Posterior cingulate gyrus (tissue), 11 donors: ENCODE results near the gene LRRC3B.
"Not testable (repeated sequence)": the region's sequence is repeated elsewhere in the genome, so short reads cannot be mapped to it uniquely, and the experiment has no call there.

Experiments used
- DNase-seq, 10 donors: peaks; one replicate each; pipeline versions ENCODE4 v3.0.0 to v3.0.0-alpha.2; 2020 to 2021; ENCODE audit warnings: mixed read lengths in 3 of 10
- intact Hi-C: fragments of 100-400 bp; cut with DNase I; formaldehyde crosslinking; loops from one replicate; pipeline ENCODE4 v1.15.1; 2023

LRRC3B gene, protein sequence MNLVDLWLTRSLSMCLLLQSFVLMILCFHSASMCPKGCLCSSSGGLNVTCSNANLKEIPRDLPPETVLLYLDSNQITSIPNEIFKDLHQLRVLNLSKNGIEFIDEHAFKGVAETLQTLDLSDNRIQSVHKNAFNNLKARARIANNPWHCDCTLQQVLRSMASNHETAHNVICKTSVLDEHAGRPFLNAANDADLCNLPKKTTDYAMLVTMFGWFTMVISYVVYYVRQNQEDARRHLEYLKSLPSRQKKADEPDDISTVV

DNA sequence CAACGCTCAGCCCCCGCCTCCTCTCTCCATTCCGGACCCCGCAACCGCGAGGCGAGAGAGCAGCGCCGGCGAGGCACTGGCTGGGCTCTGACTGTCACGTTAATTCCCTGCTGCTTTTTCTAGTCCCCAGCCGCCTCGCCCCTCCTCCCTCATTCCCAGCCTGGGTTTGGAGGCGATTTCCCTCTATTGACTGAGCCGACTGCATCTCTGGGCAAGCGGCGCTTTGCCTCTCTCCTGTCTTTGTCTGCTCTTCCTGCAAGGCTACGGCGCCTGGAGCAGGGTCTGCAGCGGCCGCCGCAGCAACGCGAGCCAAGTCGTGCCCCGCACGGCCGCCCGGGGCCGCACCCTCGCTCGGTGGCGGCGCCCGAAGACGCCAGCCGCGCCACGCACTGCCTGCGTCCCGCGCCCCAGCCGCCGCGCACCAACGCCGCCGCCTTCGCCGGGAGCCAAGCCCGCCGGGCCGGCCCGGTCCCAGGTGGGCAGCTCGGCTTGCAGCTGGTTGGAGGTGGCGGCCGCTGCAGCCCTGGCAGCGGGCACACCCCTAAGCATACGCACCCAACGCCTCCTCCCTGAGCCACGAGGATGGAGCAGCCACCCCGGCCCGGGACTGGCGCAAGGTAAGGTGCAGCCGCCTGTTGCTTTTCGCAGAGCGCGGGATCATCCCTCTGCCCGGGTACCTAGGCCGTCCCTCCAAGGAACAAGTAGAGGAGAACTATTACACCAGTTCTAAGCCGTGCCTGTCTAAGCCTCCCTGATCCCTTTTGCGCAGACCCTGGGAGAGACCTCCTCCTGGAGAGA lies at the start of gene LRRC3B:
LRRC3B (plus strand) TSS at position 152 of the 798 bp plus-strand sequence. CDS start 86,901 bp downstream, outside the sequence.
- intact Hi-C loops, result loop anchor here (5.0 kb wide), 1 partner anchor 89 kb away; no protein-coding TSS in a partner anchor
- DNase-seq, result peak in 9 of 10 donors; percentile 33 to 91 (median 52)

DNA sequence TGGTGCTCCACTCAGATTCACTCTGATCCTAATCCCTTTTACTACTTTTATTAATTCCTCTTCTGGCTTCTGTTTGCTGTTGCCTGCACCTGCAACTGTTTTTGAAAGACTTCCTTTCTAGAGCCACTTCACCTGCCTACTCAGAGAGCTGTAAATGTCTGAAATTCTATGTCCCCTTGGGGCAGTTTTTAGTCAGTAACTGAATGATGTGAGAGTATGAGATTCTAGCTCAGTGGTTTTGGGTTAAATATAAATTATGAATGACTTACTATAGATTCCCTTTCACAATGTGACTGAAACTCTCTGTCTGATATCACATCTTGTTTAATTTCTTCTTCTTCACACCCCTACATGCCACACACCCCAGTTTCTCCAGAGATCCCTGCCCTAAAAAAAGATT lies 47.8 kb upstream of the LRRC3B start:
- intact Hi-C loops, result no loop called here

DNA sequence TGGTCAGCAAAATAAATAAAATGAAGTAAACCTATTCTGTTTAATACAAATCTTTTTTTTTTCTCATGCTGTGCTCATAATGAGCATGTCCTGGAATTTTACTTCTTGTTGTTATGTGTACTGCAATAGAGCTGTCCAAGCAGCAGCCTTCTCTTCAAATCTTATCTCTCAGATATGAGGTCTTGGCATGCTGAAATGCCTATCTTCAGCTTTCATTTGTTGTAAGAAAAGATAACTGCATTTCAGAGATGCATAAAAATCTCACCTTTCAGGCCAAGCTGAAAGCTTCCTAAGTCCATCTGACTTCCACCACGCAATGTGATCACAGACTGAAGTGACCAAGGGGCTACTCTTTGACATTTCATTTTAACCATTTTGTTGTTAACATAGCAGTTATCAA lies 43.5 kb upstream of the LRRC3B start:
- DNase-seq, result no peak
- intact Hi-C loops, result no loop called here

More for the DNA sequence above, 47.8 kb upstream of the LRRC3B start:
- DNase-seq, result no peak

DNA sequence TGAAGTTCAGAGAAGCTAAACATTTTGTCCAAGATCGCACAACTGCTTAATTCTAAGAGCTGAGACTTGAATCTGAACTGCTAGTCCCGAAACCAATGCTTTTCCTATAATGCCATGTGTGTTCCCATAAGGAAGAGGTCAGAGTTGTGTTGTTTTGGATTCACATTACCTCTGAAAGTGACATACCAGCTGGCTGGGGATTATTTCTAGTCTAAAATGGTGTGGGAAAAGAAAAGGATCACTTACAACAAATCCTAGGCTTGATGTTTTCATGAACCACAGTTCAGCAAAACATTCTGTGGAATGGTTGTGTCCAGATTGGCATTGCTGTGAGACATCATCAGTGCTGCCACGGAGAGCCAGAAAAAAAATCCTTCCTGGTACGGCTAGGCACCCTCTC lies 35.0 kb upstream of the LRRC3B start:
- intact Hi-C loops, result no loop called here
- no peak for DNase-seq

DNA sequence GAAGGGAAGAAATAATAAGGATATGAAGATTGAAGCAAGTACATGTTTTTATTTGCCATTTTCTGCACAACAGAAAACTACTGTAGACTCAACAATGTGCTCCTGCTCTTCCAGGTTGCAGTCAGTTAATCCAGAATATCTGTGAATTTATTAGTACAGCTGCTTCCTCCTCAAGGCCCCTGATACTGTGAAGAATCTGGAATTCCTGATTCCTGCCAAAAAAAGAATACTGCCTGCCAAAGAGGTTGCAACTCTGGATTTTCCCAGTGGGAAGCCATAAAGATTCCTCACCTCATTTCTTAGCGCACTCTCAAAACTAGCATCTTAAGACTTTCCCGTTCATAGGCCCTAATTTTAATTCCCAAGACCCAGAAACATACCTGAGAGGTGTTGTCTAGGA lies 33.6 kb upstream of the LRRC3B start:
- no peak for DNase-seq
- intact Hi-C loops, result no loop called here

DNA sequence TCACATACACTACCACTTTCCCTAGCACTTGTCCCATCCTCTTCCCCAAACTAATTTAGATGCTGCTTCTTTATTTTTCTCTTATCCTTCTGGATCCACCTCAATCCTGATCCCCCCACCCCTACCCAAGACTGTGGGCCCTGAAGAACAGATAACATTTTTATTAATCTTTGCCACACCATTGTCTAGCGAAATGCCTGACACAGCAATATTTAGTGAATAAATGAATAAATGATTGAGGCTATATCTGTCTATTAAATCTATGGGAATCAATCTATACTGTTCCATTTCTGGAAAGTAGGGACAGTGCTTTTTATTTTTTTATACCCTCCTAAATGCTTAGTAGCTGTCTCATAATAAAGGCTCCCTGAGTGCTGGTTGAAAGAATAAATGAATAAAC lies 32.9 kb upstream of the LRRC3B start:
- intact Hi-C loops, result no loop called here
- no peak for DNase-seq

DNA sequence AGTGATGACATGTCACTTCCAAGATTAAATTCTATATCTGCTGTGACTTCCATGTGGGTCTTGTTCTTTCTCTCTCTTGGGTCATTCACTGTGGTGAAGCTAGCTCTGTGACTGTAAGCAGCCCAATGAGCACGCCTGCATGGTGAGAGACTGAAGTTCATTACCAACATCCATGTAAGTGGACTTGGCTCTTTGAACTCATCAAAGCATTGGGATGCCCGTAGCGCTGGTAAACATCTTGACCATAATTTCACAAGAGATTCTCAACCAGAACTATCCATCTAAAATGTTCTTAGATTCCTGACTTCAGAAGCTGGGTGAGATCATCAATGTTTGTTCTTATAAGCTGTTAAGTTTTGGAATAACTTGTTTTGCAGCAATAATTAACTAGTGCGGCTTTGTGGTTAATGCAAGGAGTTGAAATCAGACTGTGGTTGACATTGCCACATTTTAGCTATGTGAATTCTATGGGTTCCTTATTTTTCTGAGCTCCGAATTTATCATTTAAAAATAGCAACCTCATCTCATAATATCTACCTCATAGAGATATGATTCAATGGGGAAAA lies 31.6 kb upstream of the LRRC3B start:
- DNase-seq, result no peak
- intact Hi-C loops, result no loop called here

DNA sequence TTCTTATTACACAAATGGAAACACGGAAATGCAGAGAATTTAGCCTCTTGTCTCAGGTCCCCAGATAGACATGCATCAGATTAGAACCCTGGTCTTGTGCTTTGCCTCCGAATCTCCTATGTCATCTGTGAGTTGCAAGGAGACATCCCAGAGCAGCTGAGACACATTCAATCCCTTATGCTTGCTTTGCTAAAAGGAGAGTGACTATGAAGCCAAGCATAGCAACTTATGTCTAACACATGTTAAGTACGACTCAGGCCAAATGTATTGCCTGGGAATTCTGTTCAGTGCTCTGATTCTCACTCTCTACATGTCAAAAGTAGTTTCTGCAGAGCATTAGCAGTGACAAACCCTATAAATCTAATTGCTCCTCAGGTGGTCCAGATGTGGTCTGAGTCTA lies 30.6 kb upstream of the LRRC3B start:
- no peak for DNase-seq
- intact Hi-C loops, result no loop called here

DNA sequence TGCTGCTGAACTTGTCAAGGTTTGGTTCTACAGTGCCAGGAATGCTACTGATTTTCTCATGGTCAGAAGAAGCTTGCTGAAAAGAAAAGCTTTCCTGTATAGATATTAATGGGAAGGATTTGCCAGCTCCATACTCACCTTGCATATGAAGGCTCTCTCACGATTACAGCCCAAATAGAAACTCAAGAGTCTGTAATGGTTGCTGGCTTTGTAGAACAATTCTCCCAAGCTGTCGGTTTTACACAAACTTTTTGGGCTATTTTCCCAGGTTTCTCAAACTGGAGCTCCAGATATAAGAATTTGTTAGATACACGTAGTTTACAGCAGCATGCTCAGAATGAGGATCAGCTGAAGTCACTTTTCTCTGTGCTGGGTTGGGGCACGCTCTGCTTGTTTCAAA lies 30.1 kb upstream of the LRRC3B start:
- intact Hi-C loops, result no loop called here
- DNase-seq, result no peak

DNA sequence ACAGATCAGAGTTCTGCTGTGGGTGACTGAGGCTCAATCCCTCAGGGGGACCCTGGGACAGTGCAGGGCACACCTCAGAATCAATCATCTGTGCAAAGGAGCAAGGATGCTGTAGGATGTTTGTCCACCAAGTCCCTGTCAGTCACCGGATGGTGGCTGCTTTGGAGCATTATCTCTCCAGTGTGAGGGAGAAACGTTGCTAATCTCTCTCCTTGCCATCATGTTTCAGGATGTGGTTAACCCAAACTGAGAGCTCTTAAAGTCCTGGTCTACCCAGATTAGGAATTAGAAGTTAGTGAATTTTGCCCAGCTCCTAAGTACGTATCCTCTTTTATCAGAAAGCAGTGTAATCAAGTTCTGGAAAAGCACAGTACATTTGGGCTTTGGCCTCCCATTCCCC lies 26.2 kb upstream of the LRRC3B start:
- intact Hi-C loops, result no loop called here
- no peak for DNase-seq

DNA sequence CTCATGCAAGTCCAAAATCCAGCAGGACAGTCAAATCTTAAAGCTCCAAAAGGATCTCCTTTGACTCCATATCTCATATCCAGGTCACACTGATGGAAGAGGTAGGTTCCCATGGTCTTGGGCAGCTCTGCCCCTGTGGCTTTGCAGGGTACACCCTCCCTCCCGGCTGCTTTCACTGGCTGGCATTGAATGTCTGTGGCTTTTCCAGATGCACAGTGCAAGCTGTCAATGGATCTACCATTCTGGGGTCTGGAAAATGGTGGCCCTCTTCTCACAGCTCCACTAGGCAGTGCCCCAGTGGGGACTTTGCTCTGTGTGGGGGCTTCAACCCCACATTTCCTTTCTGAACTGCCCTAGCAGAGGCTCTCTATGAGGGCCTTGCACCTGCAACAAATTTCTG lies 19.3 kb upstream of the LRRC3B start:
- peak in 1 of 10 donors; percentile 77 for DNase-seq
- intact Hi-C loops, result not testable (repeated sequence)

DNA sequence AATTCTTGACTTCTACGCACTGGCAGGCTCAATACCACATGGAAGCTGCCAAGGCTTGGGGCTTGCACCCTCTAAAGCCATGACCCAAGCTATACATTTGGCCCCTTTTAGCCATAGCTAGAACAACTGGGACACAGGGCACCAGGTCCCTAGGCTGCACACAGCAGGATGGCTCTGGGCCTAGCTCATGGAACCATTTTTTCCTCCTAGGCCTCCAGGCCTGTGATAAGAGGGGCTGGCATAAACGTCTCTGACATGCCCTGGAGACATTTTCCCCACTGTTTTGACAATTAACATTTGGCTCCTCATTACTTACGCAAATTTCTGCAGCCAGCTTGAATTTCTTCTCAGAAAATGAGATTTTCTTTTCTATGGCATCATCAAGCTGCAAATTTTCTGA lies 18.8 kb upstream of the LRRC3B start:
- intact Hi-C loops, DNase-seq: not testable (repeated sequence)

DNA sequence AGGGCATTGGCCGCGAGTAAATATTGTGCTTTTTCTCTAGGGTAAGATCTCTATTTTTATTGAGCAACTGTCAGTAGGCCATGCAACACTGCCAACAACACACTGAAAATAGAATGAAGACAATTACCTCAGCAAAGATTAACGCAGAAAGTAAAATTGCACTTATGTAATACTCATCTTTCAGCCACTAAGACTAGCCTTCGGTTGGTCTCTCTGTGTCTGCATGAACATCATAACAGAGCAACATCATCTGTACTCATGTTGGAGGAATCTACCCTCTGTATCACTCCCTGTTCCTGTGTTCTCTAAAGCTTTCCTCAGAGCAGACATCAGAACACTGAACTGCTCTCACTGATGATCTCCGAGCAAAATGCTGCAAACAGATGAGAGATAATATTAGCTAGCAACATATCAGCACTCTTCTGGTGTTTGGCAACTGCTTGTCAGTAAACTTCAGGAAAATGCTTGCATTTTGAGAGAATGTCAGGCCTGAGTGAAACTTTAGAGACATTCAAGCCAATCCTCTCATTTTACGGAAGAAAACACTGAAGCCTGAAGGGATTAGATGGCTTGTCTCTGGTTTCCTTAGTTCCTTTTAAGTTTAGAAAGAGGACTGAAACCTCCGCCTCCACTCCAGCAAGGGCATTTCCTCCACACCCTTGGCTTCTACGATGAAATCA lies 8.4 kb upstream of the LRRC3B start:
- intact Hi-C loops, result no loop called here
- DNase-seq, result no peak

DNA sequence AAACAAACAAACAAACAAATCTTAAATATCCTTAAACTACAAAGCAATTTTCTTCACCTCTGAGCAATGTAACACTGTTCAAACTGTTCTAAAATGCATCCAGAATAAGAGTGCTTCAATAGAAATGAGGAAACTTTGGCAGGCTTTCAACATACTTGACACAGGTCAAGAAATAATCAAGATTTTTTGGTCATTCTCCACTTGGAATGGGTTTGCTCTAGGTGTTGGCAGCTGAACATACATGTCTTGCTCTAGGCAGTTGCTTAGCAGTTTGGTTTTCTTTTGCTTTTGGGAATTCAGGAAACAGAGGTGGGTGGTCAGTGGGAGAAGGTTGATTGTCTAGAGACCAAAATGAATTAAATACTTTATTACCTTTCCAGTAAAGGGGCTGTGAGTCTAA lies 1.4 kb upstream of the LRRC3B start:
- DNase-seq, result no peak
- intact Hi-C loops, result loop anchor here (5.0 kb wide), 1 partner anchor 91 kb away; no protein-coding TSS in a partner anchor

DNA sequence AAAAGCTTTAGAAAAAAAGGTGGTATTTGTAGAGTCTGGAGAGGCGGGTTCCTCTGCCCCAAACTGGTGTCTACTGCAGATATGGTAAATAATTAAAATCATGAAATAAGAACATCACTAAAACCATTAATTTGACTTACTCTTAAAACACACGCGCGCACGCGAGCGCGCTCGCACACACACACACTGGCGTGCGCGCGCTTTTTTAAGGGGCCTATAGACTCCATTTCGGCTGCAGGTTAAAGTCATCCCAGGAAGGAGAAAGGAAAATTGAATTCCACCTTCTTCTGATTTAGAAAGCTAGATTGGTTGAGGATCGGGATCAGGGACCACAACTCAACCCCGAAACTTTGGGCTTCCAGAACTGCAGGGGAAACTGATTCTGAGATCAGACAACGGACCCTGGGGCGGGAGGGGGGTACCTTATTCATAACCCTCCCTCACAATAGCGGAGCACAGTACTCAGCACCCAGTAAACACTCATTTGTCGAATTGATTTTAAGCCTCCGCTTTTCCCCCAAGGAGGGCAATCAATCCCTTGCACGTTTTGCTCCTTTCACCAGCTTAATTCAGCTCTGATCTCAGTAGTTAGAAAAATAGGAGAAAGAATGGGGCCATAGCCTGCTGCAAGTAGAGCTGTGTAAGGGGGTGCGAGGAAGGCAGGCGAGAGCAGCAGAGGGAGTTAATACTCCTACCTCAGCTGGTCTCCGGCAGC lies 509 bp upstream of the LRRC3B start:
- no peak for DNase-seq
- intact Hi-C loops, result loop anchor here (5.0 kb wide), 1 partner anchor 90 kb away; no protein-coding TSS in a partner anchor

DNA sequence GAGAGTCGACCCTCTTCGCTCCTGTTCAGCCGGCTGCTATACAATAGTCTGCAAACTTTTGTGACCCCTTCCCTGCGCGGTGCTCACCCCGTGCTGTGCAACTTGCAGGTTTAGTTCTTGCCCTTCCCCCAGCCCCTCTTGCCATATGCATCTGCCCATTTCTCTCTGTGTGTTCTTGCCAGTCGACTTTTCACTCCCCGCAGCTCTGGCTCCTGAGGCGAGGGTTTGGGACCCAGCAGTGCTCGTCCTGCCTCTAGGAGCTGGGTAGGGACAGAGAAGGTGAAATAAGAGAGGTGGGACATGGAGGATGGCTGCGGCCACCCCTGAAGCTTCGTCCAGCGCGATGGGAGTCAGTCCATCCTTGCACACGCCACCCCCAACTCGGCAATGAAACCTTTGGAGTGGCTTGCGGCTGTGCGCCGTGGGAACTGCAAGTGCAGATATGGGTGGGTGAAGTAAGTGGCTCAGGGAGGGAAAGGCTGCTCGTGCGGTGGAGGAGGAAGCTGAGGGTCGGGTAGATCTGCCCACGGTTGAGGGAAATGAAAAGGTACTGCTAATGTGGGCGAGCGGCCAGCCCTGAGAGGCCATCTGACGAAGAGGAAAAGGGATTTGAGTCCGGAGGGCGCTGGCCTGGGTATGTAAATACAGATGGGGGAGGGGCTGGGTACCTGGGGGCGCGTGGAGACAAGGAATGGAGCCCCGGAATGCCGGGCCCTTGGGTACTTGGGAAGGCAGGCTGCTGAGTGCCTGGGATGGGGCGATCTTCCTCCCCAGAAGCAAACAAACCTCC lies 1.0 kb downstream of the LRRC3B start:
- peak in 4 of 10 donors; percentile 14 to 84 (median 74) for DNase-seq
- intact Hi-C loops, result loop anchor here (5.0 kb wide), 1 partner anchor 89 kb away; no protein-coding TSS in a partner anchor

DNA sequence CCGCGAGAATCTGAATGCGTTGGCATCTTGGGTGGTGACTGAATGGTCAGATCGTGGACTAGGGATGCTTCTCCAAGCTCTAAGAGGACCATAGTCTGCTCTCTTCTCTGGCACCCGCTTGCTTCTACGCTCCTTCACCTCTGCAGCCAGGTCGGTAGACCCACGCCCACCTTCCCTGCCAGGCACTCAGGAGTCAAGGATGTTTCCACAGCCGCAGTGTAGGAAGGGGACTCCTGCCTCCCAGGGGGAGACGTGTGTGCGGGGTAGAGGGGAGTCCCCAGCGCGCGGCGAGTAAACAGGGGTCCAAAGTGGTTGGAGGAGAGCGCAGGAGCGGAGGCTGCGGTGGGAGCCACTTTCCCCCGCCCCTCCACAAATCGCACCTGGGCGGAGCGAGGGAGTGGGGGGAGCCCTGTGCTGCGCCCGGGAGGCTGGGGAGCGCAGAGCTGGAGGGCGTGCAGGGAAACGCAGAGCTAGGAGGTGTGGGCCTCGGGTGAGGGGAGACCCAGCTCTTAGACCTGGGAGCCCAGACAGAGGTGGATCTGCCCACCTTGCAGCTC lies 1.7 kb downstream of the LRRC3B start:
- DNase-seq, result peak in 6 of 10 donors; percentile 11 to 88 (median 52)
- intact Hi-C loops, result loop anchor here (5.0 kb wide), 1 partner anchor 88 kb away; no protein-coding TSS in a partner anchor

DNA sequence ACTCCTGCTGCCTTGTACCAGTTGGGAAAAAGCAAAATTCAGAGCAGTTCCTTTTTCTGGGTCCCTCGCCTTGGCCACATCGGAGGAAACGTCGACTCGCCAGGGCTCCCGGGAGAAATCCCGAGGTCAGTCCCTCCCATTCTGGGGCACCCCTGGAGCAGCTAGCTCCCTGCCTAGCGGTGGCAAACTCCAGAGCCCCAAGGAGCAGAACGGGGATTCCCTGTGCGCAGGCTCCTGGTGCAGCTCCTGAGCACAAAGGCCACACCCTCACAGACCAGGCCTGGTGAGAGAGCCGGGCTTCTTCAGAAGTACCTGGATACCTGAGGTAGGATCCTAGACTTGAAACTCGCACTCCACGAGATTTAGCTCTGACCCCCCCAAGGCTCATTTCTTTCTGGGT lies 2.6 kb downstream of the LRRC3B start:
- DNase-seq, result peak in 6 of 10 donors; percentile 6 to 87 (median 43)
- intact Hi-C loops, result no loop called here

DNA sequence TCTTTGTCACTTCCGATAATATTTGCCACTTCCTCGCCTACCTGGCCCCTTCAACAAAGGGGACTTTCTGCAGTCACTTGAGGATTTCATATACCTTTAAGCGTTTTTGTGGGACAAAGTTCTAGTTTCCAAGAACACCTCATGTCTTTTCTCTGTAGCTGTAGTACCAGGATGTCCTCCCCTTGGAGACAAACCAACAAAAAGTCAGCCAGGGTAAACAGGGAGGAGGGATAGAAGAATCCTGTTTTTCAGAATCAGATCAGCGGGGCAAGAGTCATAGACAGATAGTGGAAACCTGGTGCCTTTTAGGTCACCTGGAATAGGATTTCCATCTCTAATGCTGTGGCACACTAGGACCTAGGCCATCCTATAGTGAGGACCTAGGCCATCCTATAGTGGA lies 4.5 kb downstream of the LRRC3B start:
- DNase-seq, result no peak
- intact Hi-C loops, result no loop called here
